K562 (cell line): ENCODE measurements around the gene ABCB9. TPM values are rescaled to one million over a fixed set of nuclear protein-coding genes. Genes with fewer than 3 reads are reported as not detected.

Source experiments
- FOXK2 ChIP-seq, 2 experiments: fragments of 450-650 bp; IDR thresholded peaks in 1 of 2; conservative IDR thresholded peaks in 1 of 2; 2 replicates each; pipeline ENCODE4 v1.6.1; 2016; ENCODE audit warnings: low read depth in 2 of 2, mild to moderate bottlenecking in 1 of 2
- KDM1A ChIP-seq, 2 experiments: fragments of 450-650 bp; IDR thresholded peaks; 2 replicates each; pipeline ENCODE4 v1.6.1; 2016; ENCODE audit warnings: mild to moderate bottlenecking in 2 of 2
- KDM2B ChIP-seq: fragments of 250-450 bp; sonication (Bioruptor Pico); IDR thresholded peaks from 2 replicates; pipeline ENCODE4 v1.8.0; 2021; ENCODE audit warnings: mild to moderate bottlenecking, moderate library complexity
- SLC30A9 ChIP-seq: fragments of 250-450 bp; sonication (Bioruptor Pico); IDR thresholded peaks from 2 replicates; pipeline ENCODE4 v1.8.0; 2022; ENCODE audit warnings: mild to moderate bottlenecking, moderate library complexity
- TRIM28 ChIP-seq: fragments of 450-650 bp; IDR thresholded peaks from 2 replicates; pipeline ENCODE4 v1.6.1; 2017
- ZNF584 ChIP-seq: fragments of 200-800 bp; sonication (Bioruptor generic); IDR thresholded peaks from 2 replicates; pipeline ENCODE4 v1.6.1; 2016; ENCODE audit warnings: low read depth, mild to moderate bottlenecking, missing genetic modification characterization, missing compliant biosample characterization
- polyA plus RNA-seq, 8 experiments: library from polyadenylated mRNA; depleted of rRNA in 4 of 8; stranded (reverse) in 5 of 8; unstranded in 3 of 8; fragments of >200 nt; fragmentation: Nextera tagmentation in 2 of 8; fragmentation: Illumina TruSeq in 1 of 8; extraction: Ambion mirVana in 2 of 8; extraction: Trizol in 1 of 8; gene quantifications; 2 replicates each; pipeline versions ENCODE4 v1.2.1 to v1.2.3, GENCODE V29; 2011 to 2014; ENCODE audit warnings: inconsistent platforms in 1 of 8, missing spikeins in 1 of 8
- total RNA-seq, 7 experiments: library from RNA; depleted of rRNA in 6 of 7; stranded (reverse); fragments of >200 nt in 6 of 7; fragmentation: Illumina TruSeq in 2 of 7; extraction: Trizol in 2 of 7; gene quantifications; 2 replicates each; pipeline versions ENCODE4 v1.2.1 to v1.2.3, GENCODE V29; 2011 to 2021; ENCODE audit warnings: low replicate concordance in 1 of 7
- TF ChIP-seq, protein P1 (sequence below), 2 experiments: fragments of 450-650 bp; conservative IDR thresholded peaks; 2 replicates each; pipeline ENCODE4 v1.6.1; 2017; ENCODE audit warnings: mild to moderate bottlenecking in 2 of 2, moderate library complexity in 2 of 2
- TF ChIP-seq, protein P2 (sequence below): fragments of 450-650 bp; IDR thresholded peaks from 2 replicates; pipeline ENCODE4 v1.6.1; 2016
- TF ChIP-seq, protein P3 (sequence below): sonication (generic); formaldehyde crosslinking; IDR thresholded peaks from 2 replicates; pipeline ENCODE4 v1.8.1; 2023; ENCODE audit warnings: mild to moderate bottlenecking, missing genetic modification reagents
- TF ChIP-seq, protein P4 (sequence below): IDR thresholded peaks from 2 replicates; pipeline ENCODE4 v1.6.1; 2011; ENCODE audit warnings: borderline replicate concordance, low read depth, mild to moderate bottlenecking, moderate library complexity, low read length; ENCODE audit not compliant: insufficient read depth, poor library complexity, severe bottlenecking
- TF ChIP-seq, protein P5 (sequence below), 3 experiments: fragments of 200-800 bp in 1 of 3; sonication (Bioruptor generic) in 1 of 3; sonication (generic) in 1 of 3; formaldehyde crosslinking in 1 of 3; IDR thresholded peaks; 2 replicates each; pipeline versions ENCODE4 v1.6.1 to v1.8.0; 2016 to 2022; ENCODE audit warnings: mild to moderate bottlenecking in 2 of 3, missing compliant biosample characterization in 2 of 3, missing genetic modification characterization in 2 of 3, missing genetic modification reagents in 1 of 3
- TF ChIP-seq, protein P6 (sequence below): IDR thresholded peaks from 3 replicates; pipeline ENCODE4 v1.6.1; 2011; ENCODE audit warnings: borderline replicate concordance, mild to moderate bottlenecking, moderate library complexity; ENCODE audit not compliant: insufficient read length; ENCODE audit errors: extremely low read depth
- TF ChIP-seq, protein P7 (sequence below): fragments of 250-450 bp; sonication (Bioruptor Pico); IDR thresholded peaks from 2 replicates; pipeline ENCODE4 v1.5.0; 2021

The ABCB9 gene
- total and polyA plus RNA-seq, 9 of the 15 experiments (the other 6 are each of a cell fraction or from before 2014, with no cell fraction given): 0.20 to 12.6 (median 6.2) TPM

DNA sequence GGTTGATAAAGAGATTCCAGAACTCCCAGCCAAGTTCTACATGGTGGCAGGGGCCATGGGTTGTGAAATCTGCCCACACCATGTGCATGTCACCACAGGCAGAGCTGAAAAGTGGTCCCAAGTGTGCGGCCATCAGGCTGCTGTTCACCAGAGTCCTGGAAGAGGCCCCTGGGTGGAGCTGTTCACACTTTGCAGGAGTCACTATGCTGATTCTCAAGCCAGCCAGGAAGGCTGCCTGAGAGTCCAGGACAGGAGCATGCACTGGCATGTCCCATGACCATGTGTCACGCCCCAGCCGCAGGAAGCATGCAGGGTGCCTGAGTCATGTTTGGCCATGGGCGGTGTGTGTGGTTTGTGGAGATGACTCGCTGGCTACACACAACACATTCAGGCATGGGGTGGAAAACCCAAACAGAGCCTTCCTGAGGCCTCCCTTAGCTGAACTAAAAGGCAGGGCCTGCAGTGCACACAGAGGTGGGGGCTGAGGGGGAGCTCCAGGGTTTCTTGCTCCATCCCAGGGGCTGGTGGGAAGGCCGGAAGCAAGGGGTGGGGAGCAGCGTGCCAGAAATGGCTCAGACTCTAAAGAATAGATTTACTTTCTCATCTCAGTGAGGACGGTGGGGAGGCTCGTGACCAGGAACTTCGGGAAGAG is 19.4 kb downstream of the ABCB9 start (continued):
- TF ChIP-seq TRIM28 (no peak), SLC30A9 (CRISPR knock-in tag) (no peak), ZNF584 (CRISPR knock-in tag) (0 out of 2 replicates have a peak, but pooled peaks have one; percentile 40), KDM2B (CRISPR knock-in tag) (no peak), FOXK2 (conservative IDR thresholded peaks at IDR 0.05 in 1 of 2, IDR thresholded peaks at IDR 0.05 in 1 of 2; ENCODE audit: low read depth in 2 of 2) (peak; percentile 45 to 70; a peak in 3 of 4 replicates), KDM1A (IDR thresholded peaks at IDR 0.05) (no peak)
- TF ChIP-seq, protein P1, sequence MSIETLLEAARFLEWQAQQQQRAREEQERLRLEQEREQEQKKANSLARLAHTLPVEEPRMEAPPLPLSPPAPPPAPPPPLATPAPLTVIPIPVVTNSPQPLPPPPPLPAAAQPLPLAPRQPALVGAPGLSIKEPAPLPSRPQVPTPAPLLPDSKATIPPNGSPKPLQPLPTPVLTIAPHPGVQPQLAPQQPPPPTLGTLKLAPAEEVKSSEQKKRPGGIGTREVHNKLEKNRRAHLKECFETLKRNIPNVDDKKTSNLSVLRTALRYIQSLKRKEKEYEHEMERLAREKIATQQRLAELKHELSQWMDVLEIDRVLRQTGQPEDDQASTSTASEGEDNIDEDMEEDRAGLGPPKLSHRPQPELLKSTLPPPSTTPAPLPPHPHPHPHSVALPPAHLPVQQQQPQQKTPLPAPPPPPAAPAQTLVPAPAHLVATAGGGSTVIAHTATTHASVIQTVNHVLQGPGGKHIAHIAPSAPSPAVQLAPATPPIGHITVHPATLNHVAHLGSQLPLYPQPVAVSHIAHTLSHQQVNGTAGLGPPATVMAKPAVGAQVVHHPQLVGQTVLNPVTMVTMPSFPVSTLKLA (conservative IDR thresholded peaks at IDR 0.05): peak; percentile 71 to 77
- TF ChIP-seq, protein P2, sequence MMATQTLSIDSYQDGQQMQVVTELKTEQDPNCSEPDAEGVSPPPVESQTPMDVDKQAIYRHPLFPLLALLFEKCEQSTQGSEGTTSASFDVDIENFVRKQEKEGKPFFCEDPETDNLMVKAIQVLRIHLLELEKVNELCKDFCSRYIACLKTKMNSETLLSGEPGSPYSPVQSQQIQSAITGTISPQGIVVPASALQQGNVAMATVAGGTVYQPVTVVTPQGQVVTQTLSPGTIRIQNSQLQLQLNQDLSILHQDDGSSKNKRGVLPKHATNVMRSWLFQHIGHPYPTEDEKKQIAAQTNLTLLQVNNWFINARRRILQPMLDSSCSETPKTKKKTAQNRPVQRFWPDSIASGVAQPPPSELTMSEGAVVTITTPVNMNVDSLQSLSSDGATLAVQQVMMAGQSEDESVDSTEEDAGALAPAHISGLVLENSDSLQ: no peak
- TF ChIP-seq, protein P3, sequence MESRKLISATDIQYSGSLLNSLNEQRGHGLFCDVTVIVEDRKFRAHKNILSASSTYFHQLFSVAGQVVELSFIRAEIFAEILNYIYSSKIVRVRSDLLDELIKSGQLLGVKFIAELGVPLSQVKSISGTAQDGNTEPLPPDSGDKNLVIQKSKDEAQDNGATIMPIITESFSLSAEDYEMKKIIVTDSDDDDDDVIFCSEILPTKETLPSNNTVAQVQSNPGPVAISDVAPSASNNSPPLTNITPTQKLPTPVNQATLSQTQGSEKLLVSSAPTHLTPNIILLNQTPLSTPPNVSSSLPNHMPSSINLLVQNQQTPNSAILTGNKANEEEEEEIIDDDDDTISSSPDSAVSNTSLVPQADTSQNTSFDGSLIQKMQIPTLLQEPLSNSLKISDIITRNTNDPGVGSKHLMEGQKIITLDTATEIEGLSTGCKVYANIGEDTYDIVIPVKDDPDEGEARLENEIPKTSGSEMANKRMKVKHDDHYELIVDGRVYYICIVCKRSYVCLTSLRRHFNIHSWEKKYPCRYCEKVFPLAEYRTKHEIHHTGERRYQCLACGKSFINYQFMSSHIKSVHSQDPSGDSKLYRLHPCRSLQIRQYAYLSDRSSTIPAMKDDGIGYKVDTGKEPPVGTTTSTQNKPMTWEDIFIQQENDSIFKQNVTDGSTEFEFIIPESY: no peak
- TF ChIP-seq, protein P4, sequence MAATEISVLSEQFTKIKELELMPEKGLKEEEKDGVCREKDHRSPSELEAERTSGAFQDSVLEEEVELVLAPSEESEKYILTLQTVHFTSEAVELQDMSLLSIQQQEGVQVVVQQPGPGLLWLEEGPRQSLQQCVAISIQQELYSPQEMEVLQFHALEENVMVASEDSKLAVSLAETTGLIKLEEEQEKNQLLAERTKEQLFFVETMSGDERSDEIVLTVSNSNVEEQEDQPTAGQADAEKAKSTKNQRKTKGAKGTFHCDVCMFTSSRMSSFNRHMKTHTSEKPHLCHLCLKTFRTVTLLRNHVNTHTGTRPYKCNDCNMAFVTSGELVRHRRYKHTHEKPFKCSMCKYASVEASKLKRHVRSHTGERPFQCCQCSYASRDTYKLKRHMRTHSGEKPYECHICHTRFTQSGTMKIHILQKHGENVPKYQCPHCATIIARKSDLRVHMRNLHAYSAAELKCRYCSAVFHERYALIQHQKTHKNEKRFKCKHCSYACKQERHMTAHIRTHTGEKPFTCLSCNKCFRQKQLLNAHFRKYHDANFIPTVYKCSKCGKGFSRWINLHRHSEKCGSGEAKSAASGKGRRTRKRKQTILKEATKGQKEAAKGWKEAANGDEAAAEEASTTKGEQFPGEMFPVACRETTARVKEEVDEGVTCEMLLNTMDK: no peak
- TF ChIP-seq, protein P5, sequence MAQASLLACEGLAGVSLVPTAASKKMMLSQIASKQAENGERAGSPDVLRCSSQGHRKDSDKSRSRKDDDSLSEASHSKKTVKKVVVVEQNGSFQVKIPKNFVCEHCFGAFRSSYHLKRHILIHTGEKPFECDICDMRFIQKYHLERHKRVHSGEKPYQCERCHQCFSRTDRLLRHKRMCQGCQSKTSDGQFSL (CRISPR knock-in tag; IDR thresholded peaks at IDR 0.05): no peak
- TF ChIP-seq, protein P5 (tag; IDR thresholded peaks at IDR 0.05): no peak
- TF ChIP-seq, protein P6, sequence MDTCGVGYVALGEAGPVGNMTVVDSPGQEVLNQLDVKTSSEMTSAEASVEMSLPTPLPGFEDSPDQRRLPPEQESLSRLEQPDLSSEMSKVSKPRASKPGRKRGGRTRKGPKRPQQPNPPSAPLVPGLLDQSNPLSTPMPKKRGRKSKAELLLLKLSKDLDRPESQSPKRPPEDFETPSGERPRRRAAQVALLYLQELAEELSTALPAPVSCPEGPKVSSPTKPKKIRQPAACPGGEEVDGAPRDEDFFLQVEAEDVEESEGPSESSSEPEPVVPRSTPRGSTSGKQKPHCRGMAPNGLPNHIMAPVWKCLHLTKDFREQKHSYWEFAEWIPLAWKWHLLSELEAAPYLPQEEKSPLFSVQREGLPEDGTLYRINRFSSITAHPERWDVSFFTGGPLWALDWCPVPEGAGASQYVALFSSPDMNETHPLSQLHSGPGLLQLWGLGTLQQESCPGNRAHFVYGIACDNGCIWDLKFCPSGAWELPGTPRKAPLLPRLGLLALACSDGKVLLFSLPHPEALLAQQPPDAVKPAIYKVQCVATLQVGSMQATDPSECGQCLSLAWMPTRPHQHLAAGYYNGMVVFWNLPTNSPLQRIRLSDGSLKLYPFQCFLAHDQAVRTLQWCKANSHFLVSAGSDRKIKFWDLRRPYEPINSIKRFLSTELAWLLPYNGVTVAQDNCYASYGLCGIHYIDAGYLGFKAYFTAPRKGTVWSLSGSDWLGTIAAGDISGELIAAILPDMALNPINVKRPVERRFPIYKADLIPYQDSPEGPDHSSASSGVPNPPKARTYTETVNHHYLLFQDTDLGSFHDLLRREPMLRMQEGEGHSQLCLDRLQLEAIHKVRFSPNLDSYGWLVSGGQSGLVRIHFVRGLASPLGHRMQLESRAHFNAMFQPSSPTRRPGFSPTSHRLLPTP: no peak
- TF ChIP-seq, protein P7, sequence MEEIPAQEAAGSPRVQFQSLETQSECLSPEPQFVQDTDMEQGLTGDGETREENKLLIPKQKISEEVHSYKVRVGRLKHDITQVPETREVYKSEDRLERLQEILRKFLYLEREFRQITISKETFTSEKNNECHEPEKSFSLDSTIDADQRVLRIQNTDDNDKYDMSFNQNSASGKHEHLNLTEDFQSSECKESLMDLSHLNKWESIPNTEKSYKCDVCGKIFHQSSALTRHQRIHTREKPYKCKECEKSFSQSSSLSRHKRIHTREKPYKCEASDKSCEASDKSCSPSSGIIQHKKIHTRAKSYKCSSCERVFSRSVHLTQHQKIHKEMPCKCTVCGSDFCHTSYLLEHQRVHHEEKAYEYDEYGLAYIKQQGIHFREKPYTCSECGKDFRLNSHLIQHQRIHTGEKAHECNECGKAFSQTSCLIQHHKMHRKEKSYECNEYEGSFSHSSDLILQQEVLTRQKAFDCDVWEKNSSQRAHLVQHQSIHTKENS: no peak
